MCF 10A (cell line): Measurements from ENCODE around the gene RANGRF. TPM values are rescaled to one million over a fixed set of nuclear protein-coding genes. Genes with fewer than 3 reads are reported as not detected.

Experiments
- BruUV-seq: library from RNA; stranded (reverse); fragments of 400-500 nt; replicated peaks from 2 replicates; lab custom pipeline; 2021; lab: Mats Ljungman, UMichigan
- CTCF ChIA-PET: fragments of 300-600 bp; sonication (Branson Sonifier 250); formaldehyde crosslinking; extraction: SDS; loops from one replicate; lab custom pipeline; 2021; ENCODE audit warnings: antibody characterized with exemption, inconsistent platforms; lab: Yijun Ruan, JAX
- POLR2A ChIA-PET: fragments of 300-600, 350-650 bp; sonication (Branson Sonifier 250); formaldehyde crosslinking; extraction: SDS; loops from one replicate; lab custom pipeline; 2020; ENCODE audit warnings: antibody characterized with exemption, inconsistent platforms; lab: Yijun Ruan, JAX
- DNase-seq: peaks from one replicate; pipeline ENCODE4 v3.0.0-alpha.2; 2018; ENCODE audit not compliant: unreplicated experiment
- H3K27ac Mint-ChIP-seq: one replicate; pipeline ENCODE4 v1.8.0; 2022; ENCODE audit warnings: mild to moderate bottlenecking, low read depth, mixed read lengths; ENCODE audit not compliant: unreplicated experiment
- H3K27me3 Mint-ChIP-seq: one replicate; pipeline ENCODE4 v1.8.0; 2022; ENCODE audit warnings: mixed read lengths; ENCODE audit not compliant: insufficient read depth, unreplicated experiment
- H3K36me3 Mint-ChIP-seq: one replicate; pipeline ENCODE4 v1.8.0; 2022; ENCODE audit warnings: mild to moderate bottlenecking, moderate library complexity, mixed read lengths; ENCODE audit not compliant: insufficient read depth, unreplicated experiment
- H3K4me1 Mint-ChIP-seq: one replicate; pipeline ENCODE4 v1.8.0; 2022; ENCODE audit warnings: mixed read lengths; ENCODE audit not compliant: insufficient read depth, unreplicated experiment
- H3K4me3 Mint-ChIP-seq: one replicate; pipeline ENCODE4 v1.8.0; 2022; ENCODE audit warnings: mild to moderate bottlenecking, moderate library complexity, mixed read lengths; ENCODE audit not compliant: unreplicated experiment
- H3K9me3 Mint-ChIP-seq: one replicate; pipeline ENCODE4 v1.8.0; 2022; ENCODE audit warnings: mixed read lengths; ENCODE audit not compliant: unreplicated experiment
- intact Hi-C: fragments of 100-400 bp; cut with micrococcal nuclease; formaldehyde crosslinking; loops from 2 replicates; pipeline ENCODE4 v1.14.1; 2022
- total RNA-seq: library from RNA; stranded (reverse); gene quantifications from 2 replicates; pipeline ENCODE4 v1.2.3, GENCODE V29; 2022
- TF ChIP-seq, protein P1 (sequence below): fragments of 200-600 bp; IDR thresholded peaks from one replicate; pipeline ENCODE4 v1.8.0; 2022; ENCODE audit warnings: antibody characterized with exemption, mild to moderate bottlenecking; ENCODE audit not compliant: unreplicated experiment

Gene RANGRF
- total RNA-seq, 1 experiment from 2014 or later = 38.6 TPM

- intact Hi-C loops = no loop called here
- H3K27me3 Mint-ChIP-seq = peaks cover 44% of the 10 kb centered on the region
- H3K4me3 Mint-ChIP-seq = no peak overlapping the region
- DNase-seq = no peak
- peaks cover 6% of the 10 kb centered on the region for H3K9me3 Mint-ChIP-seq
- TF ChIP-seq, protein P1, sequence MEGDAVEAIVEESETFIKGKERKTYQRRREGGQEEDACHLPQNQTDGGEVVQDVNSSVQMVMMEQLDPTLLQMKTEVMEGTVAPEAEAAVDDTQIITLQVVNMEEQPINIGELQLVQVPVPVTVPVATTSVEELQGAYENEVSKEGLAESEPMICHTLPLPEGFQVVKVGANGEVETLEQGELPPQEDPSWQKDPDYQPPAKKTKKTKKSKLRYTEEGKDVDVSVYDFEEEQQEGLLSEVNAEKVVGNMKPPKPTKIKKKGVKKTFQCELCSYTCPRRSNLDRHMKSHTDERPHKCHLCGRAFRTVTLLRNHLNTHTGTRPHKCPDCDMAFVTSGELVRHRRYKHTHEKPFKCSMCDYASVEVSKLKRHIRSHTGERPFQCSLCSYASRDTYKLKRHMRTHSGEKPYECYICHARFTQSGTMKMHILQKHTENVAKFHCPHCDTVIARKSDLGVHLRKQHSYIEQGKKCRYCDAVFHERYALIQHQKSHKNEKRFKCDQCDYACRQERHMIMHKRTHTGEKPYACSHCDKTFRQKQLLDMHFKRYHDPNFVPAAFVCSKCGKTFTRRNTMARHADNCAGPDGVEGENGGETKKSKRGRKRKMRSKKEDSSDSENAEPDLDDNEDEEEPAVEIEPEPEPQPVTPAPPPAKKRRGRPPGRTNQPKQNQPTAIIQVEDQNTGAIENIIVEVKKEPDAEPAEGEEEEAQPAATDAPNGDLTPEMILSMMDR = no peak
- no peak overlapping the region for H3K27ac Mint-ChIP-seq
- ChIA-PET POLR2A (no interaction called here), CTCF (interaction anchor here (0.6 kb wide), 1 partner anchor 202 kb away, joined by 3 read pairs; no protein-coding TSS in a partner anchor)
- BruUV-seq = no TSS peak
- no peaks in the 10 kb centered on the region for H3K36me3 Mint-ChIP-seq
- H3K4me1 Mint-ChIP-seq = no peaks in the 10 kb centered on the region
Observed at GRCh38 chr17:8324132-8324531, 35.7 kb downstream of the RANGRF start.

DNA sequence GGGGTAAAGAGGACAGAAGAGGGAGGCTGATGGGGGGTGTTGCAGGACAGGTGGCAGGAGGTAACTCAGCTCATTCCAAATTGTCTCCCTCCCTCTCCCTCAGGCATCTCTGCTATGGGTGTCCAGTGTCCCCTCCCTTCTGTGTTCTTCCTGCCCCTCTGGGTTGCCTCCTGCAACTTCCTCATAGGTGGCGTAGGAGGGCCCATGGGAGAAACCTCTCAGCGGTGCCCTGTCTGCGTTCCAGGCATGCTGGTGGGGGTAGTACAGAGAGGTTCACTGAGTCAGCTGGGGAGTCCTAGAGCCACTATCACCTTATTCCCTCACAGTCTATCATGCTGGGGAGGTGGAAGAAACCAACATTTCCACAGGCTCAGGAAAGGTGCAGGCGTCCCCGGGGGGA lies 36.5 kb downstream of the RANGRF start:
- no peaks in the 10 kb centered on the region for H3K36me3 Mint-ChIP-seq
- no peak for DNase-seq
- TF ChIP-seq, protein P1 = no peak
- ChIA-PET POLR2A (interaction anchor here (0.6 to 1.1 kb wide), 3 partner anchors 17 to 206 kb away, joined by 3 to 6 read pairs (median 3); partner anchors contain the start of gene RANGRF), CTCF (interaction anchor here (0.6 kb wide), 1 partner anchor 203 kb away, joined by 3 read pairs; no protein-coding TSS in a partner anchor)
- no peak overlapping the region for H3K27ac Mint-ChIP-seq
- BruUV-seq = no TSS peak
- H3K9me3 Mint-ChIP-seq = peaks cover 6% of the 10 kb centered on the region
- no peak overlapping the region for H3K4me3 Mint-ChIP-seq
- no peaks in the 10 kb centered on the region for H3K4me1 Mint-ChIP-seq
- peaks cover 42% of the 10 kb centered on the region for H3K27me3 Mint-ChIP-seq
- intact Hi-C loops = no loop called here

GRCh38 chr17:8326511-8327302 lies 38.2 kb downstream of the RANGRF start:
- CTCF ChIA-PET = interaction anchor here (0.6 to 1.2 kb wide), 3 partner anchors 26 to 365 kb away, joined by 3 read pairs; no protein-coding TSS in a partner anchor
- POLR2A ChIA-PET = no interaction called here
- Mint-ChIP-seq H3K9me3 (no peaks in the 10 kb centered on the region), H3K27me3 (peaks cover 30% of the 10 kb centered on the region), H3K27ac (no peak overlapping the region), H3K4me1 (no peaks in the 10 kb centered on the region), H3K36me3 (no peaks in the 10 kb centered on the region), H3K4me3 (no peak overlapping the region)
- intact Hi-C loops = no loop called here
- TF ChIP-seq, protein P1 = no peak
- no TSS peak for BruUV-seq
- no peak for DNase-seq

GRCh38 chr17:8327303-8327649 lies 38.8 kb downstream of the RANGRF start:
- no peak overlapping the region for H3K4me3 Mint-ChIP-seq
- H3K27ac Mint-ChIP-seq = no peak overlapping the region
- ChIA-PET POLR2A (interaction anchor here (0.9 kb wide), 1 partner anchor 34 kb away, joined by 3 read pairs; no protein-coding TSS in a partner anchor), CTCF (interaction anchor here (0.6 to 1.0 kb wide), 2 partner anchors 26 to 365 kb away, joined by 3 to 4 read pairs; no protein-coding TSS in a partner anchor)
- no TSS peak for BruUV-seq
- peaks cover 30% of the 10 kb centered on the region for H3K27me3 Mint-ChIP-seq
- H3K4me1 Mint-ChIP-seq = no peaks in the 10 kb centered on the region
- no peaks in the 10 kb centered on the region for H3K36me3 Mint-ChIP-seq
- no peak for DNase-seq
- intact Hi-C loops = no loop called here
- TF ChIP-seq, protein P1 = no peak
- no peaks in the 10 kb centered on the region for H3K9me3 Mint-ChIP-seq
